ENCODE data around the gene SPATA17. TPM values are rescaled to one million over a fixed set of nuclear protein-coding genes. Genes with fewer than 3 reads are reported as not detected.

Gene SPATA17
- total RNA-seq, 2 donors from 2014 or later, result 9.3 TPM; not detected in 1

- no peaks in the 10 kb centered on the region for H3K36me3 ChIP-seq
- DNase-seq (ENCODE audit: low spot score) (no peak), ATAC-seq (ENCODE audit: insufficient number of reproducible peaks, low FRiP score, low read depth) (no peak)
- no peak overlapping the region for H3K27ac ChIP-seq
- H3K4me3 ChIP-seq, result no peak overlapping the region
- no peaks in the 10 kb centered on the region for H3K27me3 ChIP-seq (replicated peaks; ENCODE audit: insufficient read depth)
- TF ChIP-seq CTCF (IDR thresholded peaks at IDR 0.05), result no peak
- H3K4me1 ChIP-seq (ENCODE audit: control insufficient read depth in 1 of 2, low read depth in 2 of 2), result no peaks in the 10 kb centered on the region
- no peaks in the 10 kb centered on the region for H3K9me3 ChIP-seq
Measured at GRCh38 chr1:217734973-217735372, 103.8 kb downstream of the SPATA17 start.

- Histone ChIP-seq H3K9me3 (no peaks in the 10 kb centered on the region), H3K27me3 (replicated peaks; ENCODE audit: insufficient read depth) (no peaks in the 10 kb centered on the region), H3K4me1 (ENCODE audit: control insufficient read depth in 1 of 2, low read depth in 2 of 2) (no peaks in the 10 kb centered on the region), H3K27ac (no peak overlapping the region), H3K4me3 (no peak overlapping the region), H3K36me3 (no peaks in the 10 kb centered on the region)
- TF ChIP-seq CTCF (IDR thresholded peaks at IDR 0.05), result peak; percentile 52
- no peak for ATAC-seq (ENCODE audit: insufficient number of reproducible peaks, low FRiP score, low read depth)
- no peak for DNase-seq (ENCODE audit: low spot score)
Measured at GRCh38 chr1:217747156-217747769, 116.1 kb downstream of the SPATA17 start.

GRCh38 chr1:217769768-217770167 is 138.6 kb downstream of the SPATA17 start:
- no peak overlapping the region for H3K27ac ChIP-seq
- no peak for ATAC-seq (ENCODE audit: insufficient number of reproducible peaks, low FRiP score, low read depth)
- H3K36me3 ChIP-seq, result no peaks in the 10 kb centered on the region
- TF ChIP-seq CTCF (IDR thresholded peaks at IDR 0.05), result no peak
- no peak for DNase-seq (ENCODE audit: low spot score)
- H3K4me3 ChIP-seq, result no peak overlapping the region
- H3K4me1 ChIP-seq (ENCODE audit: control insufficient read depth in 1 of 2, low read depth in 2 of 2), result no peaks in the 10 kb centered on the region
- H3K27me3 ChIP-seq (replicated peaks; ENCODE audit: insufficient read depth), result no peaks in the 10 kb centered on the region
- no peaks in the 10 kb centered on the region for H3K9me3 ChIP-seq

GRCh38 chr1:217770918-217771317 is 139.8 kb downstream of the SPATA17 start:
- no peak for ATAC-seq (ENCODE audit: insufficient number of reproducible peaks, low FRiP score, low read depth)
- Histone ChIP-seq H3K36me3 (no peaks in the 10 kb centered on the region), H3K27ac (no peak overlapping the region), H3K27me3 (replicated peaks; ENCODE audit: insufficient read depth) (no peaks in the 10 kb centered on the region), H3K4me3 (no peak overlapping the region), H3K9me3 (no peaks in the 10 kb centered on the region), H3K4me1 (ENCODE audit: control insufficient read depth in 1 of 2, low read depth in 2 of 2) (no peaks in the 10 kb centered on the region)
- DNase-seq (ENCODE audit: low spot score), result no peak
- no peak for TF ChIP-seq CTCF (IDR thresholded peaks at IDR 0.05)

- Histone ChIP-seq H3K9me3 (no peaks in the 10 kb centered on the region), H3K36me3 (no peaks in the 10 kb centered on the region), H3K4me1 (ENCODE audit: control insufficient read depth in 1 of 2, low read depth in 2 of 2) (no peaks in the 10 kb centered on the region), H3K27ac (no peak overlapping the region), H3K4me3 (no peak overlapping the region), H3K27me3 (replicated peaks; ENCODE audit: insufficient read depth) (no peaks in the 10 kb centered on the region)
- TF ChIP-seq CTCF (IDR thresholded peaks at IDR 0.05), result no peak
- ATAC-seq (ENCODE audit: insufficient number of reproducible peaks, low FRiP score, low read depth) (no peak), DNase-seq (ENCODE audit: low spot score) (no peak)
Measured at GRCh38 chr1:217776693-217777092, 145.5 kb downstream of the SPATA17 start.

Measured in thoracic aorta (tissue), 2 donors.